Measurements from ENCODE around the gene TBC1D19.
"Not testable (repeated sequence)": the region's sequence is repeated elsewhere in the genome, so short reads cannot be mapped to it uniquely, and the experiment has no call there.

Gene TBC1D19

DNA sequence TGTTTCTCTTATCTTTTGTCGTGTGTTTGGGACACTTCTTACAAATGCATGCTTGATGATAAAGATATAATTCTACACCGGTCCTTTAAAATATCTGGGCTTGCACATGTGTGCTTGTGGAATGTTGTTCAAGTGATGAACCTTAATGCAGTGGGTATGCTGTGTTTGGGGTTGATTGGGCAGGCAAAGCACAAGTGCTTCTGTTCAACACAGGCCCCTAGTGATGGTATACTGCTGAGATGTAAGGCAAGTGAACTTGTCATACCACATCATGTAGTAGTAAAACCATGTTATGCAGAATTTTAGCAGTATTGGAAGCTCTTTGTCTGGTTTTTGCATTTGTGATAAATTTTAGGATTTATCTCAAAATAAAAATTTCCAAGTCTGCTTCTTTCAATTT lies 23.9 kb downstream of the TBC1D19 start:
- DNase-seq, result no peak

DNA sequence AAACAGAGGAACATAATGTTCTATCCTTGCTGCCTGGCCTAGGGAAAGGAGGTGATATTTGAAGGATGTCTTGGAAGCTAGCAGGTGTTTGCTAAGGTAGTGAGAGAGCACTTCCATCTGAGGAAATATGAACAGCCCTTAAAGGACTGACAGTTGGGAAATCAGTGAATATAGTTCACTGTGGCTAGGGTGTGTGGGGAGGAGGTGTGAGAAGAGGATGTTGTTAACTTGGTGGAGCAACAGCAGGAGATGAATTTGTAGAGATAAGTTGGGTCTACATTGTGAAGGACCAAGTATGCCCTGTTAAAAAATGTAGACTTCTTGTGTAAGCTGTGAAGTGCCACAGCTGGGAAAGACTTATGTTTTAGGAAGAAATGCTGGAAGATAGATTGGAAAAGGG lies 25.5 kb downstream of the TBC1D19 start:
- no peak for DNase-seq

GRCh38 chr4:26609868-26610267 lies 26.0 kb downstream of the TBC1D19 start:
- DNase-seq, result no peak

DNA sequence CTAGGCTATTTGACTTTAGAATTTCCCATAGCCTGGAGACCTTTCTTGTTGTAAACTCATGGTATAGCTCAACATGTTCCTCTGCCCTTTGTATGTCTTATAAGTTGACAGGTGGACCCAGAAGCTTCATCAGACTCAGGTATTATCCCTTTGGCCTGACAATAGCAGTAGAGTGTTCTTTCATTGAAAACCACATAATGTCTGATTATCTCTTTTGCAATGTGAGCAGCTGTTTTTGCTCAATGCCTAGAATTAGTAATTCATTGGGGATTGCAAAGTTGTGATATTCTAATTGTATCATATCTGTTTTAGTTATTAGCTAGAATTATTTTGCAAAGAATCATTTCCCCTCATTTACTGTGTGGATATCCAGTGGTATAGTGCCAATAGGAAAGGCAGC lies 27.5 kb downstream of the TBC1D19 start:
- no peak for DNase-seq

DNA sequence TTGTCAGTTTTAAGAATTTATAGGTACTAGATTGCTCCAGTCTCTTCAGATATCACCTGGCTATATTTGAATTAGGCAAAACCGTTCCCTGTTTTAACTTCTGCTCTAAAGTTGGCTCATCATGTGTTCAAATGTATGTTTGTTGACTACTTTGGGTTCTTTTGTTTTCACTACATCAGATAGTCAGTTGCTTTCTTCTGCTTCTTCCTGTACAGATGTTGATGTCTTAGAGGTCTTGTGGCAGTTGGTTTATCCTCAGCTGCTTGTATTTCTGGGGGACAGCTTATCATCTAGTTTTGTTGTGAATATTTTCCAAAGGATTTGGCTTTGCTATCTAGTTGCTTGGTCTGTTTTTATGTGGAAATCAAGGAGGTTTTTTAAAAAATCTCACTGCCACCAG lies 28.0 kb downstream of the TBC1D19 start:
- no peak for DNase-seq

DNA sequence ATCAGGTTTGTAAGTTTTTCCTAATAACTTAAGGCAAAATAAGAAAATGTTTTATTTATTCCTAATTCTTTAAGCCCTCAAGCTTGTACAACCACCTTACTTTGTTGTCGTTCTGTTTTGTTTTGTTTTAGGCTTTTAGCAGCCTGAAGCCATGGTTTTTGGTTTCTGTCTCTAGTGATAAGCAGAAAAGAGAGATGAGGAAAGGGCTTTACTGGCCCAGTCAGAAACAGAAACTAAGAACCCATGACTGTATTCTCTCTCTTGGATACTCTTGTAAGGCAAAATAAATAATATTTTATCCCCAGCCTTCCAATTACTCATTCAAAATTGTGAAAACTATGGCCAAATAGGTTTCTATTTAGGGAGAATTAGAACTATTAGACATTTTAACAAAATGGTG lies 29.4 kb downstream of the TBC1D19 start:
- no peak for DNase-seq

DNA sequence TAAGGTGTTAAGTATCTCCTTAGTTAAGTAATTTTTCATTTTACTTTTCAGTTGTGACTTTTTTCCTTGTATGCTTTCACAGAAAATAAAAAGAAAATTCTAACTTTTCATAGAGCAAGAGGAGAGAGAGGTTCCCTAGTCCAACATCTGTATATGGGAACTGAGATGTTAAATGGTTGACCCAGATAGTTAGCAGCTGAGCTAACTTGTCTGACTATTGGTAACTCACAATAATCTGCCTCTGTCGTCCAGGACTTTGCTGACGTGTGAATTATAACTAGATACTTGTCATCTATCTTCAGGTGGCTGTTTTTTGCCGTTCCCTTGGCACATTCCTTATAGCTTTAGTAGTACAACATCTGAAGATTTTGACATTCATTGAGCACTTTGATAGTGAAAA lies 29.9 kb downstream of the TBC1D19 start:
- DNase-seq, result no peak

- no peak for DNase-seq
These were observed 35.9 kb downstream of the TBC1D19 start for GRCh38 chr4:26619784-26620183.

GRCh38 chr4:26621366-26621765 lies 37.5 kb downstream of the TBC1D19 start:
- no peak for DNase-seq

GRCh38 chr4:26622913-26623312 lies 39.0 kb downstream of the TBC1D19 start:
- no peak for DNase-seq

DNA sequence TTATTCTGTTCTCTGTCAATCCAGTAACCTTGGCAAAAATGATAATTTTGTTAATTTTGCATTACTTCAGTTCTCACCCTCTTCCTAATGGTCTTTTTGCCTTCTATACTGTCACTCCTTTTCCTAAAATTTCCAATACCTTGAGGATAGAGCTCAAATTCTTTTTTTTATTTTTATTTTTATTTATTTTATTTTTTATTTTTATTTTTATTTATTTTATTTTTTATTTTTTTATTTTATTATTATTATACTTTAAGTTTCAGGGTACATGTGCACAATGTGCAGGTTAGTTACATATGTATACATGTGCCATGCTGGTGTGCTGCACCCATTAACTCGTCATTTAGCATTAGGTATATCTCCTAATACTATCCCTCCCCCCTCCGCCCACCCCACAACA lies 42.8 kb downstream of the TBC1D19 start:
- DNase-seq, result not testable (repeated sequence)

DNA sequence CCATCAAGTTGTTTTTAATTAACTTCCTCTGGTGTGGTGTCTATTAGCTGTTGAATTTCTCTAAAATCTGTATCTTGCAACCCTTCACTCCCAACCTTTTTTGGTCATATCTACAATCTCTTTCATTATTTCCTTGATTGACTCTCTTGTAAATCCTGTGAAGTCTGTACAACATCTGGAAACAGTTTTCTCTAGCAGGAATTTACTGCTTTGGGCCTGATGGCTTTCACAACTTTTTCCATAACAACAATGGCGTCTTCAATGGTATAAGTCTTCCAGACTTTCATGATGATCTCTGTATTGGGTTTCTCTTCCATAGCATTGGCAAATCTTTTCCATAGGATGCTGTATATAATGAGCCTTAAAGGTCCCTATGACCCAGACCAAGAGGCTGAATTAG lies 49.0 kb downstream of the TBC1D19 start:
- DNase-seq, result no peak

- DNase-seq, result no peak
These were observed 50.4 kb downstream of the TBC1D19 start for GRCh38 chr4:26634237-26634636.

- no peak for DNase-seq
These were observed 52.6 kb downstream of the TBC1D19 start for GRCh38 chr4:26636458-26636857.

DNA sequence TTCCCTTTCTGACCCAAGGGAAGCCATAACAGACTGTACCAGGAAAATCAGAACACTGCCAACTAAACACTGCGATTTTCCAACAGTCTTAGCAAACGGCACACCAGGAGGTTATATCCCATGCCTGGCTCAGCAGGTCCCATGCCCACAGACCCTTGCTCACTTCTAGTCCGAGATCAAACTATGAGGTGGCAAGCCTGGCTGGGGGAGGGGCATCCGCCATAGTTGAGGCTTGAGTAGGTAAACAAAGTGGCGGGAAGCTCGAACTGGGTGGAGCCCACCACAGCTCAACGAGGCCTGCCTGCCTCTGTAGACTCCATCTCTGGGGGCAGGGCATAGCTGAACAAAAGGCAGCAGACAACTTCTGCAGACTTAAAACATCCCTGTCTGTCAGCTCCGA lies 56.8 kb downstream of the TBC1D19 start:
- not testable (repeated sequence) for DNase-seq

DNA sequence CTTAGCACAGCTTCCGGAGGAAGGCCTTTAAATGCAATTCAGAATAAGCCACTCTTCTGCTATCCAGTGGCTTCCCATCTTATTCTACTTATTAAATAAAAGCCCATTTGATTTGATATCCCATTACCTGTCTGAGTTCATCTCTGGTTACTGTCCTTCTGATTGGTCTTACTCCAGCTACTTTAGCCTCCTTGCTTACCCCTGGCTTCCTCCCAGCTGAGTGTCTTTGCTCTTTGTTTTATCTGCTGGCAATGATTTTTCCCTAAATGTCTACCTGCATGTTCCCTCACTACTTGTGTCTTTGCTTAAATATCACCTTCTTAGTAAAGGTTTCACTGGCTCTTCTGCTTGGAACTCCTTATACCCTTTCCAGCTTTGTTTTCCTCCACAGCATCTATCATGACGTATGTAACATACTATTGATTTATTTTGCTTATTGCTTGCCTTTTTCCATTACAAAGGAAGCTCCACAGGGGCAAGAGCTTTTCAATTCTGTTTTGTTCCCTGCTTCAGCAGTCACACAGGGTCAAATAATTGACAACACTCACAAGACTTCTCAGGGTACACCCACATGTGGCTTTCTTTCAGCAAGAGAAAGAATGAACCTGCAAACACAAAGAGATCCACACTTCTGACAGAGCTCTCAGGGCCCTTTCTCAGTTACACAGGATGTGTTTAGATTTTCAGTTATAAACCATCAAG lies 63.8 kb downstream of the TBC1D19 start:
- no peak for DNase-seq

DNA sequence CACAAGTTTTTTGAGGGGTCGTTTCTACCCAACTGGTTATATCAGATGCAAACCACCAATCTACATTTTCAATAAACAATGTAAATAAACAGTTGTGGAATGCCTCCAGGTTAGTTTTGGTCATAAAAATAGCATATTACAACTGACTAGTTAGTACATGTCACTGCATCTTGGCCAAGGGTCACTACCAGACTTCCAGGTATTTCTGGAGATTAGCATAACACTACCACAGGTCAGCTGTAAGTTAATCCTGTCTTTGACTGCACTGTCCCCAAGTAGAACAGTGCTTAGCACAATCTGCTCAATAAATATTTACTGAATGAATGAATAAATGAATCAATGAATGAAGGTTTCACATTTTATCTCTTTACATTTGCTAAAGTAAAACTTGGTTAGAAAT lies 64.4 kb downstream of the TBC1D19 start:
- no peak for DNase-seq

DNA sequence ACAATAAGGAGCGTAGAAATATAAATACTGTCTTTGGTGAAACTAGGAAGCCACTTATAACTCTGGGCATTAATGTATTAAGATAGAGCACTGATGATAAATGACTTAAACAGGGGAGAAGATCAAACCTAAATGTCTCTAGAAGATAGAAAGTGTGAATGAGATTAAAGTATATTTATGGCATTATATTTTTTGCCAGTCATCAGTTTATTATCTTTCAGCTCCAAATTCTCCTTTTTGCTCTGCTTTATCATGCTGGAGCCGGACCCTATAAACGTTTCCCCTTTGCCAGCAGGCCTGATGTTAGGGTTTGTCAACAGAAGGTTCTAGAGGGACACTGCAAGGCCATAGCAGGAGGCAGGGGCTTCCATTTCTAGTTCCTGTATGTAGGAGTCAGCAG lies 76.4 kb downstream of the TBC1D19 start:
- no peak for DNase-seq

DNA sequence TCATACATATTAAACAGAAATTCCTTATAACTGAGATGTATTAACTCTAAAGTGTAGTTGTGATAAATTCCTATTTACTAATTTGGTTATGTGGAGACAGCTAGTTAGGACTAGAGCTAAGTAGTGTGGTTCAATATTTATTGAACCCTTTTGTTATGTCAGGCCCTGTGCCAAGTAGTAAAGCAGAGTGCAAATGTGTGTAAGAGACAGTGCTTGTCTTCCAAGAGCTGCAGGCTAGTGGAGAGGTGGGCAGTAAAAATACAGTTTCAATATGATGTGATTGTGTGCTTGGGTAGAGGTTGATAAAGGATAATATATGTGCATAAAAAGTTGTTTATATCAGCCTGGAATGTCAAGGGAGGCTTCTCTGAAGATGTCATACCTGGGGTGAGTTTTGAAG lies 80.0 kb downstream of the TBC1D19 start:
- no peak for DNase-seq

GRCh38 chr4:26670903-26671537 lies 87.1 kb downstream of the TBC1D19 start:
- DNase-seq, result no peak

- DNase-seq, result not testable (repeated sequence)
These were observed 95.3 kb downstream of the TBC1D19 start for GRCh38 chr4:26679040-26679695.

DNA sequence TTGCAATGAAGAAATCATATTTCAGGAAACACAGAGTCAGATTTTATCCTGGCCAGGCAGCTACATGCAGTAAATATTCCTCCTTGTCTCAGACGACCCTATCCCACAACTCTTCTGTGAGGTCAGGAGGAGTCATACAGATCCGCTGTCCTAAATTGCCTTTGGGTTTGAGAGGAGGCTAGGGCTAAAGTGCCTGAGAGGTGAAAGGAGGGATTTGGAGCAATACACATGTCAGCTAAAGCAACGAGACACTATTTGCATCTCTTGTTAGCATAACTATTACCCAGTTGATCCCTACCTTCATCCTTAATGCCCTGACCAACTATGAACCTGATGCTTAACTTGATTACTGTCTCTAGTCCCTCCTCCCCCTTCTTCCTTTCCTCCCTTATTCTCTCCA lies 98.6 kb downstream of the TBC1D19 start:
- no peak for DNase-seq

- no peak for DNase-seq
These were observed 101.4 kb downstream of the TBC1D19 start for GRCh38 chr4:26685250-26685649.

DNA sequence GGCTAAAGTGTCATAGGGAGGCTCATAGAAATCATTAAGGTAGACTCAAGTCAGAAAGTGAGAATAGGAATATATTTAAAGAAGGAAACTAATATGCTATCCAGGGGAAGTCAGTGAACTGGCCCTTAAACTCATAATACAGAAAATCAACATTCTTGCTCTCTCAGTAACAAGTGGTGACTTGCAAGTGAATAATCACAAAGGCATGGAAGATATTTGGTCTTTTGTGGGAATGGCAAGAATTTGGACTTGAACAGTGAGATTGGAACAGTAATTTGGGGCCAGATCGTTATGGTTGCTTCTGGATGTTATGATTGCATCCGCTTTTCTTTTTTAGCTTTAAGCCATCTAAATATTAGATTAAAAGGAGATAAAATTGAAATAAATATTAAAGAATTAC lies 103.8 kb downstream of the TBC1D19 start:
- DNase-seq, result no peak

DNA sequence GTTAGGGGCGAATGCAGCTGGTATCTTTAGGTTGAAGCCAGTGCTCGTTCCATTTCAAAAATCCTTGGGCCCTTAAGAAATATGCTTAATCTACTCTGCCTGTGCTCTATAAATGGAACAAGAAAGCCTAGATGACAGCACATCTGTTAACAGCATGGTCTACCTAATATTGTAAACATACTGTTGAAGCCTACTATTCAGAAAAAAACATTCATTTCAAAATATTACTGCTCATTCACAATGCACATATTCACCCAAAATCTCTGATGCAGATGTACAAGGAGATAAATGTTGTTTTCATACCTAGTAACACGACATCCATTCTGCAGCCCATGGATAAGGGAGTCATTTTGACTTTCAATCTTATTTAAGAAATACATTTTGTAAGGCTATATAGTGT lies 106.6 kb downstream of the TBC1D19 start:
- DNase-seq, result no peak

All from activated CD4-positive, CD25-positive, alpha-beta regulatory T cell treated with anti-CD3 and anti-CD28 coated beads, Interleukin-2, amount 50 U/mL, for 72 hours (primary cell).